ENCODE results near the gene SLC9A4.

SLC9A4 gene

GRCh38 chr2:102527086-102527485, 54.1 kb downstream of the SLC9A4 start:
- Histone ChIP-seq H3K4me3 (replicated peaks; ENCODE audit: insufficient read depth, low read length) (no peak overlapping the region), H3K27ac (replicated peaks) (no peak overlapping the region), H3K27me3 (ENCODE audit: insufficient read depth, poor library complexity, severe bottlenecking) (no peaks in the 10 kb centered on the region)
- DNase-seq (ENCODE audit: low read depth in 1 of 2, low spot score in 1 of 2) = no peak
- TF ChIP-seq POLR2AphosphoS5 (IDR thresholded peaks at IDR 0.05; ENCODE audit: low read depth) (no peak), SPI1 (IDR thresholded peaks at IDR 0.05; ENCODE audit: borderline replicate concordance, low read depth) (no peak), GABPA (IDR thresholded peaks at IDR 0.05; ENCODE audit: low read depth) (no peak), REST (IDR thresholded peaks at IDR 0.05; ENCODE audit: insufficient replicate concordance, low read depth) (no peak), CTCF (IDR thresholded peaks at IDR 0.05; ENCODE audit: insufficient read depth, low read length) (no peak)

DNA sequence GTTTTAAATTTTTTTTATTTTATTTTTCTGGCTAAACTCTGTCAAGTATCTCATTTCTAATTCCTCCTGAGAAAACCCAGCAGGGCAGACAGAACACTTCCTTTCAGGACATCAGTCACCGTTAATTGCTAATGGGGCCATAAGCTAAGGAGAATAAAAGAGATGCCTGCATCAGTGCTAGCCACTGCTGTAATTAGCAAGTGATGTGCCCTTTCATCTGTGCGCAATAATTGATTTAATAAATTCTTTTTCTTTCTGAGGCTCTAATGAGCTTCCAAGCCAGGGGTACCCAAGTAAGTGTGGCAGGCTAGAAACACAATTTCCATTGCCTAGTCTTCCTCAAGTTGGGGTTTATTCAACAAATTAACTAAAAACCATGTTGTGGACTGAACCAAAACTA, 65.5 kb downstream of the SLC9A4 start:
- Histone ChIP-seq H3K27me3 (ENCODE audit: insufficient read depth, poor library complexity, severe bottlenecking) (no peaks in the 10 kb centered on the region), H3K27ac (replicated peaks) (no peak overlapping the region), H3K4me3 (replicated peaks; ENCODE audit: insufficient read depth, low read length) (no peak overlapping the region)
- TF ChIP-seq SPI1 (IDR thresholded peaks at IDR 0.05; ENCODE audit: borderline replicate concordance, low read depth) (no peak), CTCF (IDR thresholded peaks at IDR 0.05; ENCODE audit: insufficient read depth, low read length) (no peak), REST (IDR thresholded peaks at IDR 0.05; ENCODE audit: insufficient replicate concordance, low read depth) (no peak), POLR2AphosphoS5 (IDR thresholded peaks at IDR 0.05; ENCODE audit: low read depth) (no peak)
- no peak for DNase-seq (ENCODE audit: low read depth in 1 of 2, low spot score in 1 of 2)

DNA sequence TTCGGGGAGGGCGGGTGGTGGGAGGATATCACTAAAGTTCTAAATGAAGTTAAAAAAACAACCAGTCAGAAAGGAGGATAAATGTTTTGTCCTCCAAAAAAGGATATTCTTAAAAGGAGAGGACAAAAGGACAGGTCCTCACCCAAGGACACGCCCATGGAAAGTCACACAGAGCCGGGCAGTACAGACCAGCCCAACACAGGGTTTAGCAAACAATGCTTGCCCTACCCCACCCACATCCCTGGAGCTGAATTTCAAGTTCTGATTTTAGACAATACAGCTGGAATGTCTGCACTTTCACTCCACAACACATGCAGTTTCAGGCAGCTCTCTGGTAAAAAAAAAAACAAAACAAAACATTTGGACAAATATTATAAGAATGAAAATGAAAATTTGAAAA, 67.9 kb downstream of the SLC9A4 start:
- Histone ChIP-seq H3K4me3 (replicated peaks; ENCODE audit: insufficient read depth, low read length) (no peak overlapping the region), H3K27me3 (ENCODE audit: insufficient read depth, poor library complexity, severe bottlenecking) (no peaks in the 10 kb centered on the region), H3K27ac (replicated peaks) (no peak overlapping the region)
- DNase-seq (ENCODE audit: low read depth in 1 of 2, low spot score in 1 of 2) = no peak
- TF ChIP-seq GABPA (IDR thresholded peaks at IDR 0.05; ENCODE audit: low read depth) (no peak), CTCF (IDR thresholded peaks at IDR 0.05; ENCODE audit: insufficient read depth, low read length) (no peak), REST (IDR thresholded peaks at IDR 0.05; ENCODE audit: insufficient replicate concordance, low read depth) (no peak), SPI1 (IDR thresholded peaks at IDR 0.05; ENCODE audit: borderline replicate concordance, low read depth) (no peak), POLR2AphosphoS5 (IDR thresholded peaks at IDR 0.05; ENCODE audit: low read depth) (no peak)

All from HL-60 (cell line).